ENCODE data around the gene EMC8.
"Not testable (repeated sequence)": the region's sequence is repeated elsewhere in the genome, so short reads cannot be mapped to it uniquely, and the experiment has no call there.

The EMC8 gene

DNA sequence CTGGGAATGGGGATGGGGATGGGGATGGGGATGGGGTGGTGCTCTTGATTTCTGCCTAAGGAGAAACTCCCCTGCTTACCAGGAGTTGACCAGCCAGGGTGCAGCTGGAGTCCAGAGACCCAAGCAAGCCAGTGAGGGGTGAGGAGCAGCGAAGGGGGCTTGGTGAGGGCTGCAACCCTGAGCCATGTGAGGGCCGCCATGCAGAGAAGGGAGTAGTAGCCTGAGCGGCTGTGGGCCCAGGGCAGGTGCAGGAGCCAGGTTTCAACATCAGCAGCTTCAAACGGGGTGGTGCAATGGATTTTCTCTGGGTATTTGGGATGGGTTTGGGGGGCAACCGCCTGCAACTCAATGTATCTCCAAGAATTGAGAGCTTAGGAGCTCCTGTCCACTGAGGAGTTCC lies 35.4 kb upstream of the EMC8 start:
- no peak for DNase-seq

- no peak for DNase-seq
Measured at GRCh38 chr16:85833219-85833920, 34.0 kb upstream of the EMC8 start.

- no peak for DNase-seq
Measured at GRCh38 chr16:85832570-85833218, 33.4 kb upstream of the EMC8 start.

DNA sequence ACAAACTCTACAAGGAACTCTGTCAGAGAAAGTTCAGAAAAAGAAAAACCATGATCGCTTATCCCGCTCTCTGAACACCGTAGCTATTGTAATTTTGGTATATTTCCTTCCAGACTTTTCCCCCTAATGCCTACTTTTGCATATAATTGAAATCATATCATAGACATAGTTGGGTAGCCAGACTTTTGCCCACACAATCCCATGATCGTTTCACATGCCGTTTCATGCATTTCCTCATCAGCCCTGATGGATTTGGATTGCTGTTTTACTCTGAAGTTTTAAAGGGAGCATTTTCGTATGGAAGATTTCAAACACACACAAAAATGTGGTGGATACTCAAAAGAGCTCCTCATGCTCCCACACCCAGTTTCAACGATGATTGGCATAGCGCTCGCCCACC lies 31.5 kb upstream of the EMC8 start:
- no peak for DNase-seq

DNA sequence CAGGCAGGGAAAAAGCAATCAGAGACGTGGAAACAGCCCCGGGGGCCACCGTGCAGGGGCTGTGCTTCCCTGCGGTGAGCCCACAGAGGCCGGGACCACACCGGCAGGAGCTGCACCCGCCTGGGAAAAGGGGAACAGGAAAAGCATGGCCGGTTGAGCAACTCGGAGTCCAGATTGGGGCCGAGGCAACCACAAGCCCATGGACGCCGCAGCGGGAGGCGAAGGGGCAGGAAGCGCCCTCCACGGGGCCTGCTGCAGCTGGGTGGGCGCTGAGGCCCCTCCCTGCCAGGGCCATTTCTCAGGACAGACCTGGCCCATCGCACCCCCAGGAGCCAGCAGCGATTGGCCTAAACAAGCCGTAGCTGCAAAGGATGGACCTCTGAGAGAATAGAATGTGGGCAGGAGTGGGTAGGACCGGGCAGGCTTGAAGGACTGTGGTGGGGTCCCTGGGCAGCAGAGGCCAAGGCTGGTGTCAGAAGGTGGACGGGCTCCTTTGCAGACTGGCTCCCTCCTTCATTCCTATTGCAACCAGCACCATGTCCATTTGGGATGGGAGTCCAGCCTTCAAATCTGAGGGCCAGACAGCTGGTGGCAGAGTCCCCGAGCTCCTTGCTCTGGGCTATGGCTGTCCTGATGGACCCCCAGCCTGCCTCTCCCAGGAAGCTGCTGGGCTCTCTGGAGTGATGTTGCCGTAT lies 30.6 kb upstream of the EMC8 start:
- no peak for DNase-seq

- no peak for DNase-seq
Measured at GRCh38 chr16:85829171-85829719, 29.9 kb upstream of the EMC8 start.

DNA sequence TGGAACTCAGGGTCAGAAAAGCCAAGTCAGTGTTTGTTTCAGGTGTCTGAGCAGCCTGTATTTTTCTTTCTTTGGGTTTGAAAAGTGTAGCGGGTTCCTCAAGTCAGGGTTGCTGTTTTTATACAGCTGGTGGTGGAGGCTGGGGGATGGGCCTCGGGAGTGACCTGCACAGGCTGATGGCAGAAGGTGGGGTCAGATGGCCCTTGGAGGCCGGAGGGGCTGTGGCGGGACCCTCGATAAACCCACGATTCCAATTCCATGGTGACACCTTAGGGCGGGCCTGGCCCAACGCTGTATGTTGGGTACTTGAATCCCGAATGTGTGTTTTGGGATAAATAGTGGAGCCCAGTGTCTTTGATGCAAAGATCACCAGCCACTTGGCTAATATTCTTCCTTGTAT lies 28.8 kb upstream of the EMC8 start:
- DNase-seq = no peak

DNA sequence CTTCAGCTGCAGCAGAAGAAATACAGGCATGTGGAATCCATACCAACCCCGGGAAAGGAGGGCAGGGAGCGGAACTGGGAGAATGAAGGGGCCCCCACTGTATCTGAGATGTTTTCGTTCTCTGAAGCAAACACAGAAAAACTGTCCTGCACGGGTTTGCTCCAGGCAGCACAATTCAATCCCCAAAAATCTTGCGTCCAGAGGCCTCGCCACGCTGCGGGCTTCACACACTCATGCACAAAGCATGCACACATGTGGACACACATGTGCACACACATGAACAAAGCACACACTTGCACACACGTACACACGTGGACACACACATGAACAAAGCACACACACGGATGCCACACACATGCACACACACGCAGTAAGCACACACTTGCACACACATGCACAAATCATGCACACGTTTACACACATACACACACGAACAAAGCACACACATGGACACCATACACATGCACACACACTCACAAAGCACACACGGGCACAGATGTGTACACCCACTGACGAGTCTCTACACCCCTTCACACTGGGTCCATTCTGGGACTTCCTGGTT lies 27.4 kb upstream of the EMC8 start:
- DNase-seq = no peak

DNA sequence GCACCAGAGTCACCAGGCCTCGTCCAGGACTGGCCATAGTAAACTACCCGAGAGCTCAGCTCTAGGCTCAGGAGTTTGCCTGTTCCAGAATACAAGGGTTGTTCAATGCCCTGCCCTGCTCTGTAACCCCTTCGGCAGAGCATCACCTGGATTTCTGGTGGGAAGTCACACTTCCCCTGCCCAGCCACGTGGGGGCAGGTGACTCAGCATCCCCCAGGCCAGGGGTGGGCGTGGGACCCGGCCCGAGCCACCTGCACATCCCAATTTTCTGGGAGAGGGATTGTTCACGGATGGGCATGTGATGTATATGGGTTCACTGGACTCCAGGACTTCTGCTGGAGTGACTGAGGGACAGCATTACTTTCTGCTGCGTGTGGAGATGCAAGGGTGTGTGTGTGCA lies 26.0 kb upstream of the EMC8 start:
- DNase-seq = no peak

- no peak for DNase-seq
Measured at GRCh38 chr16:85824161-85825135, 25.1 kb upstream of the EMC8 start.

DNA sequence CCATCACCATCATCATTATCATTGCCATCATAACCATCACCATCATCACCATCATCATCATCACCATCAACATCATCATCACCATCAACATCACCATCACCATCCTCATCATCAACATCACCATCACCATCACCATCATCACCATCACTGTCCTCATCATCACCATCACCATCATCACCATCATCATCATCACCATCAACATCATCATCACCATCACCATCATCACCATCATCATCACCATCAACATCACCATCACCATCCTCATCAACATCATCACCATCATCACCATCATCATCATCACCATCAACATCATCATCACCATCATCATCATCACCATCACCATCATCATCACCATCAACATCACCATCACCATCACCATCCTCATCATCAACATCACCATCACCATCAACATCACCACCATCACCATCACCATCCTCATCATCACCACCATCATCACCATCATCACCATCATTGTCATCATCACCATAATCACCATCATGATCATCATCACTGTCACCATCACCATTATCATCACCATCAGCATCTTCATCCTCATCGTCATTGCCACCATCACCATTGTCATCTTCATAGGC lies 24.1 kb upstream of the EMC8 start:
- no peak for DNase-seq

GRCh38 chr16:85822145-85822544 lies 22.8 kb upstream of the EMC8 start:
- DNase-seq = no peak

GRCh38 chr16:85821390-85822135 lies 22.2 kb upstream of the EMC8 start:
- peak; percentile 97 for DNase-seq

GRCh38 chr16:85820604-85821372 lies 21.4 kb upstream of the EMC8 start:
- no peak for DNase-seq

GRCh38 chr16:85819771-85820170 lies 20.4 kb upstream of the EMC8 start:
- DNase-seq = no peak

GRCh38 chr16:85819245-85819644 lies 19.9 kb upstream of the EMC8 start:
- DNase-seq = peak; percentile 96

GRCh38 chr16:85817195-85817594 lies 17.9 kb upstream of the EMC8 start:
- DNase-seq = not testable (repeated sequence)

GRCh38 chr16:85816159-85816558 lies 16.8 kb upstream of the EMC8 start:
- no peak for DNase-seq

DNA sequence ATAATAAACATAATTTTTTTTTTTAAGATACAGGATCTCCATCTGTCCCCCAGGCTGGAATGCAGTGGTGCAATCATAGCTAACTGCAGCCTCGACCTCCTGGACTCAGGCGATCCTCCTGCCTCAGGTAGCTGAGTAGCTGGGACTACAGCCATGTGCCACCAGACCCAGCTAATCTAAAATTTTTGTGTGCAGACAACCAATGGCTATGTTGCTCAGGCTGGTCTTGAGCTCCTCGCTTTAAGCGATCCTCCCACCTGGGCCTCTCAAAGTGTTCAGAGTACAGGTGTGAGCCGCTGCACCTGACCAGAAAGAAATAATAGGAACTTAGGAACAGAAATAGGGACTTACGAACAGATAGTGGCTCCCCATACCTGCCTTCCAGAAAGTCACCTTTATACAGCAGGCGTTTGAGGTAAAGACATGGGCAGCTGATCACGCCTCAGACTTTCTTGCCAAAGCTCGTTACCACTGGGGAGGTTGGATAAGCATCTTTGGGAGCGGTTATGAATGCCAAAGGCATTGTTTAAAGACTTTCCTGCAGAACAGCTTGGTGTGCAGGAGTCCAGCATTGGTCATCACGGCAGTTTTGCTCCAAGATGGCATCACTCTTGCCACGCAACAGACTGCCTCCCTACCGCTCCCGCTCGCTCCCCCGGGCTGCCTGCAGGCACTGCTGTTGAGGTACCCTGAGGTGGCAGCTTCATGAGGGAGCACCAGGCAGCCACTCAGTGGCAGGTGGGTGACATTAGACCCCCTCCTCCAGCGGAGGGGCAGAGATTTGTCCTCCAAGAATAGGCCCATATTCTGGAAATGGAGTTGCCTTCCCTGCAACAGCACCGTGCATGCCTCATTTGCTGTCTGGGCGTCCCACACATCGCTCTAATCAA lies 13.7 kb upstream of the EMC8 start:
- no peak for DNase-seq

All from activated CD8-positive, alpha-beta memory T cell treated with anti-CD3 and anti-CD28 coated beads, Interleukin-2, amount 50 U/mL, for 48 hours (primary cell).